Jurkat, Clone E6-1 (cell line): ENCODE data around the gene COPS3.
"Not testable (repeated sequence)": the region's sequence is repeated elsewhere in the genome, so short reads cannot be mapped to it uniquely, and the experiment has no call there.

Experiments
- DNase-seq: peaks from one replicate; pipeline ENCODE4 v3.0.0-alpha.2; 2011; ENCODE audit warnings: low read depth, low spot score
- H3K4me3 ChIP-seq: 2 replicates; pipeline ENCODE4 v1.5.1; 2011; ENCODE audit warnings: mild to moderate bottlenecking, low read length, control low read depth, moderate library complexity

The COPS3 gene

DNA sequence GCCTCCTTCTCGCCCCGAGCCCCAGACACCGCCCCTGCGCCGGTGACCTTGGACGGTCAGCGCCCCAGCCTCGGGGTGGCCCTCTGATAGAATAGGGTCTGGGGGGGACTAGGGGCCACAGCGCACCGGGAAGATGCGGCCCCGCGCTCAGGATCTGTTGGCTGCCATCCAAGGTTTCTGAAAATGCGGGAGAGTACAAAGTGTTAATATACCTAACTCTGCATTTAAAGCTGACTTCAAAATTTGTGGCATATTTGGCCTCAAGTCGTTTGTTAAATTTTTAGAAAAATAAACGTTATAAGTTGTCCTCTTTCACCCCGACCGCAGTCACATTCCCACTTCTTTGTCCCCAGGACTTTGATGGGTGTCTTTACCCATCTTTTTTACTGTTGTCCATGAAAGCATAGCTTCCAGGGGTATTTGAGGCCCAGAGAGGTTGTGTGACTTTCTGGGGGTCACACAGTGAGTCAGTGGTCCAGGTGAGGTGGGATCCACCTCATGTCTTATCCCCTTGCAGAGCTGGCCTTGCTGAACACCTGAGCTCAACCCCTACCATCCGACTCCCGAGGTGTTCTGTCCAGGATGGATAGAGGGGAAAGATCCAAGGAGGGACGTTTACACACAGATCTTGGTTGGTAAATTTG, 22.9 kb upstream of the COPS3 start:
- H3K4me3 ChIP-seq, result peak overlapping the region; percentile 66
- no peak for DNase-seq

DNA sequence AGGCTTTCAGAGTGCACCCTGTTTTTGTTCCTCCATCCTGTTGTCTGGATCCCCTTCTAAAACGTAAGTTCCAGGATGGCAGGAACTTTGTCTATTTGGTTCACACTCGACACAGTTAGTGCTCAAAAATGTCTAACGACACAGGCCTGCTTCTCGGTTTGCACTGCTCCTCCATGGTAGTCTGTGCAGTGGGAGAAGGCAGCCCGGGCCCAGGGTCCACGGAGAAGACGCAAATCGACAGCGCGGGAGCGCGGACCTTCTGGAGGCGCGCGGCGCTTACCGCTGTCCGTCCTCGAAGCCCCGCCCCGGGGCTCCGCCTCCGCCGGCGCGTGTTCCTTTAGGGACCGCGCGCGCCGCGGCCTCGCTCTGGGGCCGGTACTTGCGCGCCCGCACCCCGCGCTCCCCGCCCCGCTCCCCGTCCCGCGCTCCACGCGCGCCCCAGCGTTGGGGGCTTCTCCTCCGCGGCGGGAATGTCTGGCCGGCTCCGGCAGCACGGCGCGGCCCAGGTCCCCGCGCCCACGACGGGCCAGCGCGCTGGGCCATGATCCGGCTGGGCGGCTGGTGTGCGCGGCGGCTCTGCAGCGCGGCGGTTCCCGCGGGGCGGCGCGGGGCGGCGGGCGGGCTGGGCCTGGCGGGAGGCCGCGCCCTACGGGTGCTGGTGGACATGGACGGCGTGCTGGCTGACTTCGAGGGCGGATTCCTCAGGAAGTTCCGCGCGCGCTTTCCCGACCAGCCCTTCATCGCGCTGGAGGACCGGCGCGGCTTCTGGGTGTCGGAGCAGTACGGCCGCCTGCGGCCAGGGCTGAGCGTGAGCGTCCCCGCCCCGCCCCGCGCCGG, 22.2 kb upstream of the COPS3 start, which contains the start of gene NT5M:
TSS of gene NT5M (plus strand) at position 364 of the 837 bp plus-strand sequence. CDS start at position 542, 178 bp downstream.
- peak; percentile 77 for DNase-seq
- peak within 1 kb of the TSS; percentile 66 for H3K4me3 ChIP-seq

DNA sequence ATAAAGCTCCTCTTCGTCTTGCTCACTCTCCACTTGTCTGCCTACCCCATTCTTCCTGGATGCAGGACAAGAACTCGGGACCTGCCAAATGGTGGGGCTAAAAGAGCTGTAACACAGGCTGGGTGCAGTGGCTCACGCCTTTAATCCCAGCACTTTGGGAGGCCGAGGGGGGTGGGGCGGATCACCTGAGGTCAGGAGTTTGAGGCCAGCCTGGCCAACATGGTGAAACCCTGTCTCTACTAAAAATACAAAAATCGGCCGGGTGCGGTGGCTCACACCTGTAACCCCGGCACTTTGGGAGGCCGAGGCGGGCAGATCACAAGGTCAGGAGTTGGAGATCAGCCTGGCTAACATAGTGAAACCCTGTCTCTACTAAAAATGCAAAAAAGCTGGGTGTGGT, 20.6 kb upstream of the COPS3 start:
- not testable (repeated sequence) for DNase-seq, H3K4me3 ChIP-seq

DNA sequence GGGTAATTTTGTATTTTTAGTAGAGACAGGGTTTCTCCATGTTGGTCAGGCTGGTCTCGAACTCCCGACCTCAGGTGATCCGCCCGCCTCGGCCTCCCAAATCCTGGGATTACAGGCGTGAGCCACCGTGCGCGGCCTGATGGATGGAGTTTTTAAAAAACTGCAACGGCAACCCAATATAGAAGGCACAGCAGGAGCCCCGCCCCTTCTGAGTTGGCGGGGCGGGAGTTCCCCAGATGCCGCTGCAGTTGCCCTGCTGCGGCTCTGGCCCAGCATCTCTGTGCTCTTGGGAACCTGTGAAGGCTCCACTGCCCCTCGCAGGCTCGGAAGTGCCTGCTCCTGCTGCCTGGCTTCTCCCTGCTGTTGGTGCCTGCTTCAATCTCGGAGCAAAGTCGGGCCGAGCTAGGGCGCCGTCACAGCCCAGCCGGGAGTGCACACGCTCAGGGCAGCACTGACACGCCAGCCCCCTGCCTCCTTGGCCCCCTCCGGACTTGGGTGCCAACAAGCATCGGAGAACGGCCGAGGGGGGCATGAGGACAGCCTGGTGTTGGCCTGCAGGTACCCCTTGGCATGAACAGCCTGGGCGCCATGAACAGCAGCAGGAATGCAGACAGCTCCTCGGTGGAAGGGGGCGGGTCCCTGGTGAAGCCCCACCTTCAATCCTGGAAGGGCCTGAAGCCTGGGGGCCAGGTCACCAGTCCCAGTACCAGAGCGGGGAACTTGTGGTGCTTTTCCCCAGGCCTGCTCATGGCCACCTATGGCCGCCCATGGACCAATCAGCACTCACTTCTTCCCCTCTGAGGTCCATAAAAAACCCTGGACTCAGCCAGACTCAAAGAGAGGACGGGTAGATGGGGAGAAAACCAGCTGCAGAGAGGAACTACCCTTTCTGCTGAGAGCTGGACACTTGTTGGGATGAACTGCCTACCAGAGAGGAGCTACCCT, 19.9 kb upstream of the COPS3 start:
- no peak overlapping the region for H3K4me3 ChIP-seq
- DNase-seq, result no peak

DNA sequence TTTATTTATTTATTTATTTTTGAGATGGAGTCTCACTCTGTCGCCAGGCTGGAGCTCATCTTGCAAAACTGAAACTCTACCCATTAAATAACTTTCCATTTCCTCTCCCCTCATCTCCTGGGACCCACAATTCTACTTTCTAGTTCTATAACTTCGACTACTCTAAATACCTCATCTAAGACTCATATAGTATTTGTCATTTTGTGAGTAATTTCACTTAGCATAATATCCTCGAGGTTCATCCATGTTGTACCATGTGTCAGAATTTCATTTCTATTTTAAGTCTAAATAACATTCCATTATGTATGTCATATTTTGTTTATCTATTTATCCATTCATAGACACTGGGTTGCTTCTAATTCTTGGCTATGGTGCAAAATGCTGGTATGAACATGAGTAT, 17.1 kb upstream of the COPS3 start:
- DNase-seq, result no peak
- no peak overlapping the region for H3K4me3 ChIP-seq

DNA sequence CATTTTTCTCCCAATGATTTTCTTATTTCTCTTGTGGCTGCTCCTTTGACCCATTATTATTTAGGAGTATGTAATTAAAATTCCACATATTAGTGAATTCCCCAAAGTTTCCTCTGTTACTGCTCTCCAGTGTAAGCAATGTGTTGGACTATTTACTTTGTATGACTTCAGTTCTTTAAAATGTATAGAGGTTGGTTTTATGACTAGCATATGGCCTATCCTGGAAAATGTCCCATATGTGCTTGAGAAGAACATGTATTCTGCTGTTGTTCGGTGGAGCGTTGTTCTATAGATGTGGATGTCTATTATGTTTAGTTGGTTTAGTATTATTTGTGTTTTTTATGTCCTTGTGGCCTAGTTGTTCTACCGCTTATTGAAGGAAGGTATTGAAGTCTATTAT, 16.2 kb upstream of the COPS3 start:
- no peak for DNase-seq
- no peak overlapping the region for H3K4me3 ChIP-seq

DNA sequence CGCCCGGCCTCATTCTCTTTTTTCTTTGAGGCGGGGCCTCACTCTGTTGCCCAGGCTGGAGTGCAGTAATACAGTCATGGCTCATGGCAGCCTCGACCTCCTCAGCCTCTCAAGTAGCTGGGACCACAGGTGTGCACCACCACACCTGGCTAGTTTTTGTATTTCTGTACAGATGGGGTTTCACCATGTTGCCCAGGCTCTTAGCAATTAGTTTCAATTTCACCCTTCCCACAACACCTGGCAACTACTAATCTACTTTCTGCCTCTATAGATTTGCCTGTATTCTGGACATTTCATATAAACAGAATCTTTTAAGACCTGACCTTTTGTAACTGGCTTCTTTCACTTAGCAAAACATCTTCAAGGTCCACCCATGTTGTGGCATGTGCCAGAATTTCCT, 14.1 kb upstream of the COPS3 start:
- no peak overlapping the region for H3K4me3 ChIP-seq
- DNase-seq, result no peak

DNA sequence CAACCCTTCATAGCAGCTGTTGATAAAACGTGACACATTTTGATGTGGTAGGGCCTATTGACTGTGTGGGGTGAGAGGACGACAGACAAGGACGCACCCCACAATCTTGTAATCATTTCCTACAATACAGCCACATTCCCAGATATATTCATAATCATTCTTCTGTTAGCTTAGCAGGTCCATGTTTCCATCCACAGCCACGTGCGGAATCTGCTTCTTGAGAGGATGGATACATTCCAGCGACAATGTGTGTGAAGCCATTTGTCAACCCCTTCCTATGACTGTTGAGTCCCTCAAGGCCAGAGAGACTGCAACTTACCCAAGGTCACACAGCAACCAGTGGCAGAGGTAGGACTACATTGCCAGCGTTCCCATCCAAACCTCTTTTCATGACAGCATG, 8.7 kb upstream of the COPS3 start:
- no peak overlapping the region for H3K4me3 ChIP-seq
- DNase-seq, result no peak

DNA sequence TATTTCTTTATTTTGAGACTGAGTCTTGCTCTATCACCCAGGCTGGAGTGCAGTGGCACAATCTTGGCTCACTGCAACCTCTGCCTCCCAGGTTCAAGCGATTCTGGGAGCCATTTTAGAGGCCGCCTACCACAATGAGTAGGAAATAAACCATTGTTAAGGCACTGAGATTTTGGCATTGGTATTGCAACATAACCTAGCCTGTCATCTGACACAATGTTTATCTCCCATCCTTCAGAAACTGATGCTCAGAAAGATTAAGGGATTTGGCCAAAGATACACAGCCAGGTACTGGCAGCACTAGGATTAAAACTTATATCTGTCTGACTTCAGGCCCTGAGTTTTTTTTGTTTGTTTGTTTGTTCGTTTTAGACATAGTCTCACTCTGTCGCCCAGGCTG, 8.0 kb upstream of the COPS3 start:
- H3K4me3 ChIP-seq, result no peak overlapping the region
- no peak for DNase-seq

DNA sequence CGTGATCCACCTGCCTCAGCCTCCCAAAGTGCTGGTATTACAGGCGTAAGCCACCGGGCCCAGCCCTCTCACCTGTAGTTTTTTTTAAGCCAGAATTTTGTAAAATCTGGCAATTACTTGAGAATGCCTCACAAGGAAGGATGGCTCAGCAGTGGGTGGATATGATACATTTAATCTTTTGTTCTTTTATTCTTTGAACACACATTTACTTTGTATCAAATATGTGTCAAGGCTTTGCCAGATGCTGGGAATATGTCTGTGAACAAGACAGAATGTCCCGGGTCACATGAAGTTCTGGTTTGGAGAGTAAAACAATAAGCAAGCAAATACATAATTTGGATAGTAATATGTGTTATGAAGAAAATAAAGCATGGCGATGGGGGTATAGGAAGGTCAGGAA, 4.9 kb upstream of the COPS3 start:
- DNase-seq, result no peak
- H3K4me3 ChIP-seq, result no peak overlapping the region

DNA sequence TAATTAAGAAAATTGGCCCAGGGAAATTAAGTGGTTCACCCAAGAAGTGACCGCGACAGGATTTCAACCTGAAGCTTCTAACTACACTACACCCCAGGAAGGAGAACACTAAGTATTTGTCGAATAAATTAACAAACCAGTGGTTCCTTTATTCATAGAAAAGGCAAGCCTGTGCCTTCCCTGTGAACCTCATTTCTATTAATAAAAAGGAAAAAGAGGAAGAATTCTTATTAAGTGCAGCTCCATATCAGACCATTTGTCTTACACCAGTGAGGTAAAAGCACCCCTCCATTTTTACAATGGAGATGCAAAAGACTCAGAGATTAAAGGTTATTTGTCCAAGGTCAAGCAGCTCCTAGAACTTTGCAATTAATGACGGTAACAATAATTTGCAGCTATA, 1.7 kb downstream of the COPS3 start:
- no peak for DNase-seq
- peak overlapping the region; percentile 63 for H3K4me3 ChIP-seq

DNA sequence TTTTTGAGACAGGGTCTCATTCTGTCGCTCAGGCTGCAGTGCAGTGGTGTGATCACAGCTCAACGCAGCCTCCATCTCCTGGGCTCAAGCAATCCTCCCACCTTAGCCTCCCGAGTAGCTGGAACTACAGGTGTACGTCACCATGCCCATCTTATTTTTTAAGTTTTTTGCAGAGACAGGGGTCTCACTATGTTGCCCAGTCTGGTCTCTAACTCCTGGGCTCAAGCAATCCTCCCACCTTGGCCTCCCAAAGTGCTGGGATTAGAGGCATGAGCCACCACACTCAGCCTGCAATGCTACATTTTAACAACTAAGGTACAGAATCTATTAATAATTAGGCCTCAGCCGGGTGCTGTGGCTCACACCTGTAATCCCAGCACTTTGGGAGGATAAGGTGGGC, 3.6 kb downstream of the COPS3 start:
- not testable (repeated sequence) for H3K4me3 ChIP-seq, DNase-seq

DNA sequence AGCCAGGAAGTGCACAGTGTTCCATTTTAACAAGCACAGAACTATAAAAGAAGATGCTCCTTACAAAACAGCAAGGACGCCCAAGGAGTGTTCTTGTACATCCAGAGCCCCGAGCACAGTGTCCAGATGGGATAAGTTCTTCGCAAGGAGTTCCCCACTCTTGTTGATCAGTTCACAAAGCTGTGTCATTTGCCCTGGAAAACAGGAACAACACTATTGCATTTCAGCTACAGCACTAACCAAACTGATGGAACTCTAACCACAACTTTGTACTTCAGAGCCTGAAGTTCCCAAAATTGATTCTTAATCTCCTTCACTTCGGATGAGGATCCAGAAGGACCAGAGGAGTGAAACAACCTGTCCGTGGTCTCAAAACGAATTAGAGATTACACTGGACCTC, 5.1 kb downstream of the COPS3 start:
- H3K4me3 ChIP-seq, result no peak overlapping the region
- no peak for DNase-seq

DNA sequence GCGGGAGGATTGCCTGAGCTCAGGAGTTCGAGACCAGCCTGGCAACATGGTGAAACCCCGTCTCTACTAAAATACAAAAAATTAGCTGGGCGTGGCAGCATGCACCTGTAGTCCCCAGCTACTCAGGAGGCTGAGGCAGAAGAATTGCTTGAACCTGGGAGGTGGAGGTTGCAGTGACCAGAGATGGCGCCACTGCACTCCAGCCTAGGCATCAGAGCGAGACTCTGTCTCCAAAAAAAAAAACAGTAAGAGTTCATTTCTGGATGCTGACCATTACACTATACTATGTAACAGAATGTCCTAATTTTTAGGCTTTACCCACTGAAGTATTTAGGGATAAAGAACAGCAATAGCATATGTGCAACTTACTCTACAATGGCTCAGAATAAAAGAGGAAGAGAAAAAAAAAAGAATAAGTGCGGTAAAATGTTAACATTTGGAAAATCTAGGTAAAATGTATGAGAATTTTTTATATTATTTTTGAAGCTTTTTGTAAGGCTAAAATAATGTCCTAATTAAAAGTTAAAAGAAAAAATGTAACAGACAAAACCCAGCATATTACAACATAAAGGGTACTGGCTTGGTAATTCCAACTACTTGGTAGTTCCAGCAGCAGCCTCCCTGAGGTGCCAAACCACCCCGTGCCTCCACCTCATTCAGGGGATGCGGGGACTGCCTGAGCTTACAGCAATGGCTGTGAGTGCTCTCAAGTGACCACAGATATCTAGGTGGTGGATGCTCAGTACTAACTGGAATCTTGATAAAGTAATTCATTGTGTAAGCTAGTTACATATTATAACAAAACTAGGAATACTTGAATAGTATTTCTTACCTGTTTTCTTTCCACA, 10.9 kb downstream of the COPS3 start:
- DNase-seq, result no peak
- no peak overlapping the region for H3K4me3 ChIP-seq

DNA sequence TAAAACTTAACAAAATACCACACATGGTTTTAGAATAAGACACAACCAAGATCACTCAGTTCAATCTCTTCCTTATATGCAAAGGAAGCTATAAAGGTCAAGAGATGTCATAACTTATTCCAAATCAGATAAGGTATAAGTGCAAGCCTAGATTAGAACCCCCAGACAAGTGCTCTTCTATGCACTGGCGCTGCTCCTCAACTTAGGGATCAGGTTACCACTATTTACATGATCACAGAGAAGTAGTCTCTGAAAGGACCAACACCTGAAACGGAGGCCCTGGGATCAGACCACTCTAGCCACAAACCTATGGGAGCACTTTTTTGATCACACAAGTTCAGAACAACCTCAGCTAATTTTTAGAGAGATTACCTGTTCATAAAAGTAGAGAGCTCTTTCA, 16.6 kb downstream of the COPS3 start:
- H3K4me3 ChIP-seq, result no peak overlapping the region
- no peak for DNase-seq

DNA sequence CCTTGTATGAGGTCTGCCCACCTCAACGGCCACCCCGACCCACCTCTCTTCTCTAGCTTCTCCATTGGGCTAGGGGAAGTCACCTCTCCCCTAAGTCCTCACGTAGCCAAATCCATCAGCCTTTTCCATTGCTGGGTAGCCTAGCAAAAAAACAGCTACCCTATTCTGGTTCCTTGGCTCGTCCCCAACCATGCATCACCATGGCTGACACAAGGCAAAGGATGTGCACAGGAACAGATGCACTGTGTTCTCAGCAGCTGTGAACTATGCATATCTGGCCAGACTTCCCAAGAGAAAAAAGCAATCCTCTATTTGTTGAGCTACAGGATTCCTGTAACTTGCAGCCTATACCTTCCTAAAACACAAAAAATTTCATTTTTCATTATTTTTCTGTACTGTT, 22.0 kb downstream of the COPS3 start:
- no peak for DNase-seq

DNA sequence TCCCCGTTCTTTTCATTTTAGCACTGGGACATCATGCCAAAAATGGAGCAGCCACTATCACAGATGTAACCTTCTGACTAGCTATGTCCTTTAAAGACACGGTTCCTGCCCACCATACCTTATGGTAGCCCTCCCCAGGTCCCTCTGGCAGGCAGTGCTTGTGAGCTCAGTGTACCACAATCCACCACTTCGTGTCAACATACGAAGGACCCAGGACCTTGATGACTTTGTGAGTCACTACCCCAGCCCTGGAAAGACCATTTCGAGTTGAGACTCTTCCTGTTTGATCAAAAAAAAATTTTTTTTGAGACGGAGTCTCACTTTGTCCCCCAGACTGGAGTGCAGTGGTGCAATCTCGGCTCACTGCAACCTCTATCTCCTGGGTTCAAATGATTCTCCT, 23.0 kb downstream of the COPS3 start:
- no peak overlapping the region for H3K4me3 ChIP-seq
- DNase-seq, result no peak

More for the DNA sequence above, 22.0 kb downstream of the COPS3 start:
- no peak overlapping the region for H3K4me3 ChIP-seq

DNA sequence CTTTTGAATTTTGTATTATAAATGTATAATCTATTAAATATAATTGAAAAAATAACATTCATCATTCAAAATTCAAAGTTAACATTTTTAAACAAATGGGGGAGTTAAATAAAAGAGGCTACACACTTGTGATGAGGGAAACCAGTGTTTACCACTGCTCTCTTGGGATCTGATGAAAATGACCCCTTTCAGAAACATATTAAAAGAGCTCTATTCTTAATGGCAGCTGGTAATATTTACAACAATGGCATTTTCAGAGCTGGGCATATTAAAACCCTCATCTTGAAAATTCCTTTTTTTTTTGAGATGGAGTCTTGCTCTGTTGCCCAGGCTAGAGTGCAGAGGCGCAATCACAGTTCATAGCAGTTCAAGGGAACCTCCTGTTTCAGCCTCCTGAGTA, 24.7 kb downstream of the COPS3 start:
- no peak overlapping the region for H3K4me3 ChIP-seq
- no peak for DNase-seq

DNA sequence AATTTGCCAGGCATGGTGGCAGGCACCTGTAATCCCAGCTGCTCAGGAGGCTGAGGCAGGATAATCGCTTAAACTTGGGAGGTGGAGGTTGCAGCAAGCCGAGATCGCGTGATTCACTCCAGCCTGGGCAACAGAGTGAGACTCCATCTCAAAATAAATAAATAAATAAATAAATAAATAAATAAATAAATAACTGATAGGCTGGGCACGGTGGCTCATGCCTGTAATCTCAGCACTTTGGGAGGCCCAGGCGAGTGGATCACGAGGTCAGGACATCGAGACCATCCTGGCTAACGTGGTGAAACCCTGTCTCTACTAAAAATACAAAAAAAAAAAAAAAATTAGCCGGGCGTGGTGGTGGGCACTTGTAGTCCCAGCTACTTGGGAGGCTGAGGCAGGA, 25.4 kb downstream of the COPS3 start:
- H3K4me3 ChIP-seq, DNase-seq: not testable (repeated sequence)
